Osteoblast (primary cell): Measurements from ENCODE around the gene PUM2. TPM values are rescaled to one million over a fixed set of nuclear protein-coding genes. Genes with fewer than 3 reads are reported as not detected.

Experiments
- DNase-seq: peaks from one replicate; pipeline ENCODE4 v3.0.0; 2011; ENCODE audit warnings: low spot score, mixed read lengths; ENCODE audit not compliant: insufficient read length; ENCODE audit errors: missing footprints
- H2AFZ ChIP-seq: 2 replicates; pipeline ENCODE4 v1.6.0; 2011; ENCODE audit warnings: mild to moderate bottlenecking, low read length
- H3K27ac ChIP-seq: 2 replicates; pipeline ENCODE4 v1.5.1; 2011; ENCODE audit warnings: mild to moderate bottlenecking, low read depth, low read length, moderate library complexity
- H3K27me3 ChIP-seq: 2 replicates; pipeline ENCODE4 v1.6.0; 2012; ENCODE audit warnings: mild to moderate bottlenecking, control low read depth, inconsistent platforms, low read length, moderate library complexity; ENCODE audit not compliant: insufficient read depth
- H3K36me3 ChIP-seq: 2 replicates; pipeline ENCODE4 v1.5.1; 2011; ENCODE audit warnings: mild to moderate bottlenecking, low read length, control low read depth, moderate library complexity; ENCODE audit not compliant: insufficient read depth
- H3K4me1 ChIP-seq: 2 replicates; pipeline ENCODE4 v1.5.1; 2011; ENCODE audit warnings: mild to moderate bottlenecking, low read length, control low read depth, moderate library complexity; ENCODE audit not compliant: insufficient read depth
- H3K4me2 ChIP-seq: 2 replicates; pipeline ENCODE4 v1.6.0; 2011; ENCODE audit warnings: mild to moderate bottlenecking, low read length; ENCODE audit not compliant: insufficient read depth
- H3K4me3 ChIP-seq: fragments of 200-600 bp; sonication (generic); 3 replicates; pipeline ENCODE4 v1.5.1; 2012; ENCODE audit warnings: mild to moderate bottlenecking, low read length, inconsistent platforms; ENCODE audit not compliant: insufficient read depth
- H3K79me2 ChIP-seq: 2 replicates; pipeline ENCODE4 v1.6.0; 2012; ENCODE audit warnings: mild to moderate bottlenecking, low read length, control low read depth, inconsistent platforms; ENCODE audit not compliant: insufficient read depth
- H3K9me3 ChIP-seq: 2 replicates; pipeline ENCODE4 v1.5.1; 2011; ENCODE audit warnings: low read depth, low read length, control low read depth
- H4K20me1 ChIP-seq: 2 replicates; pipeline ENCODE4 v1.6.0; 2012; ENCODE audit warnings: mild to moderate bottlenecking, low read length, control low read depth; ENCODE audit not compliant: insufficient read depth
- total RNA-seq: library from RNA; depleted of rRNA; stranded (reverse); fragments of >200 nt; gene quantifications from 2 replicates; pipeline ENCODE4 v1.2.3, GENCODE V29; 2012
- TF ChIP-seq, protein P1 (sequence below): IDR thresholded peaks from 2 replicates; pipeline ENCODE4 v1.5.1; 2011; ENCODE audit warnings: mild to moderate bottlenecking, low read depth, low read length, moderate library complexity; ENCODE audit errors: extremely low read depth

The PUM2 gene
- total RNA-seq, 1 donor: 45.2 TPM

DNA sequence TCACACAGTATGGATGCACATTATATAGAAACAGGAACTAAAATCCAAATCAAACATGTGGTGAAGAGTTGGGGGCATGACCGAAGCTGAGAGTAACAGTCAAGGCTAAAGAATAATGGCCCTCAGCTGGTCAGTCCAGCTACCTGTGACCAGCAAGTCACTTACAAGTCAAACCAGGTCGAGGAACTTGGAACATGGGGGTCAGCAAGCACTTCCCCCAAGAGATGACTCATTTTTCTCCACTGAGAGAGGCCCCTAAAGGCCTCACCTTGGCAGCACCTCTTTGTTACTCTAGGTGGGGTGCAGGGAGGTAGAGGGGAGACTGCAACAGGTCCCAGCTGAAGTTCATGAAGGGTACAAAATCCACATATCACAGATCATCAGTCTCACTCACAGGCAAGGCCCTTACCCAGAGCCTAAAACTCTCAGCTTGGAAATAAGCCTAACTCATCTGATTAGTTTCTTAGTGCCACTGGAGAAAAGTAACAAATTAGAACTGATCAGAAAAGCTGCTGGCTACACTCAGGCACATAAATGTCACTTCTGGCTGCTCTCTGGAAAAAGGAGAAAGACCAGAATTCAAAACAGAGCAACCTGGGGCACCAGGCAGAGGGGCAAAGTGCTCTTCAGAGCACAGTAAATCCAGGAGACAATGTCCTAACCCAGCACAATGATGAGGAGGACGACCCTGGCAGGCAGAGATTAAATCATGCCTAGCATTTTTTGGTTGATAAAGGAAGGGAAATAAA, 129.7 kb downstream of the PUM2 start:
- H3K79me2 ChIP-seq: no peaks in the 10 kb centered on the region
- peak overlapping the region; percentile 34 for H3K4me2 ChIP-seq
- H3K4me3 ChIP-seq: no peak overlapping the region
- TF ChIP-seq, protein P1, sequence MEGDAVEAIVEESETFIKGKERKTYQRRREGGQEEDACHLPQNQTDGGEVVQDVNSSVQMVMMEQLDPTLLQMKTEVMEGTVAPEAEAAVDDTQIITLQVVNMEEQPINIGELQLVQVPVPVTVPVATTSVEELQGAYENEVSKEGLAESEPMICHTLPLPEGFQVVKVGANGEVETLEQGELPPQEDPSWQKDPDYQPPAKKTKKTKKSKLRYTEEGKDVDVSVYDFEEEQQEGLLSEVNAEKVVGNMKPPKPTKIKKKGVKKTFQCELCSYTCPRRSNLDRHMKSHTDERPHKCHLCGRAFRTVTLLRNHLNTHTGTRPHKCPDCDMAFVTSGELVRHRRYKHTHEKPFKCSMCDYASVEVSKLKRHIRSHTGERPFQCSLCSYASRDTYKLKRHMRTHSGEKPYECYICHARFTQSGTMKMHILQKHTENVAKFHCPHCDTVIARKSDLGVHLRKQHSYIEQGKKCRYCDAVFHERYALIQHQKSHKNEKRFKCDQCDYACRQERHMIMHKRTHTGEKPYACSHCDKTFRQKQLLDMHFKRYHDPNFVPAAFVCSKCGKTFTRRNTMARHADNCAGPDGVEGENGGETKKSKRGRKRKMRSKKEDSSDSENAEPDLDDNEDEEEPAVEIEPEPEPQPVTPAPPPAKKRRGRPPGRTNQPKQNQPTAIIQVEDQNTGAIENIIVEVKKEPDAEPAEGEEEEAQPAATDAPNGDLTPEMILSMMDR: no peak
- H3K27ac ChIP-seq: no peak overlapping the region
- no peaks in the 10 kb centered on the region for H3K9me3 ChIP-seq
- no peak overlapping the region for H2AFZ ChIP-seq
- no peaks in the 10 kb centered on the region for H4K20me1 ChIP-seq
- no peaks in the 10 kb centered on the region for H3K27me3 ChIP-seq
- peak; percentile 79 for DNase-seq
- peaks cover 22% of the 10 kb centered on the region for H3K4me1 ChIP-seq
- no peaks in the 10 kb centered on the region for H3K36me3 ChIP-seq

DNA sequence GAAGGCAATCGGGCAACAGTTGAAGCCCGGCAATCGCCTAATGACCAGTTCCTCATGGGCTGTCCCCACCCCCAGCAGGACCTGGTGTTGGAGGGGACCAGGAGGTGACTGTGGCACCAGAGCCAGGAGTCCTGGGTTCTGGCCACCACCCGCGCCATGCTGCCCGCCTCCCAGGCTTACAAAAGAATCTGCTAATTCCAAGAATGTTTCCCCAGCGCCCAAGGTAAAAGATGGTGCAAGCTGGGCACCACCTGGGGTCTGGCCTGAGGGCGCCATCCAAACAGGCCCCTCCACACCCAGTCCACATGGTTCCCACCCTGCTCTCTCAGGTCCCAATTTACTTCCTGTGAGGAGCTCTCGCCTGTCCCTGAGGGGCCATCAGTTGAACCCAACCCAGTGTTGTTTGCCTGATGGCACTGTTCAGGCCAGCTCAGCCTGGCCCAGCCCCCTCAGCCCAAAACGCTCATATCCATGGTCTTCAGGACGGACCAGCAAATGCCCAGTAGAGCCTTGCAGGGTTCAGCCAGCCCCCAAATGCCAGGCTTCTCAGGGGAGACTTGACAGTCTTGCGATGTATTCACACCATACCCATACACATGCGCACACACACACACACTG, 130.8 kb downstream of the PUM2 start:
- no peaks in the 10 kb centered on the region for H3K36me3 ChIP-seq
- H3K4me2 ChIP-seq: no peak overlapping the region
- H3K27me3 ChIP-seq: no peaks in the 10 kb centered on the region
- H3K4me3 ChIP-seq: no peak overlapping the region
- peaks cover 22% of the 10 kb centered on the region for H3K4me1 ChIP-seq
- H2AFZ ChIP-seq: no peak overlapping the region
- DNase-seq: peak; percentile 65
- H4K20me1 ChIP-seq: no peaks in the 10 kb centered on the region
- no peaks in the 10 kb centered on the region for H3K79me2 ChIP-seq
- TF ChIP-seq, protein P1: no peak
- H3K27ac ChIP-seq: no peak overlapping the region
- no peaks in the 10 kb centered on the region for H3K9me3 ChIP-seq

DNA sequence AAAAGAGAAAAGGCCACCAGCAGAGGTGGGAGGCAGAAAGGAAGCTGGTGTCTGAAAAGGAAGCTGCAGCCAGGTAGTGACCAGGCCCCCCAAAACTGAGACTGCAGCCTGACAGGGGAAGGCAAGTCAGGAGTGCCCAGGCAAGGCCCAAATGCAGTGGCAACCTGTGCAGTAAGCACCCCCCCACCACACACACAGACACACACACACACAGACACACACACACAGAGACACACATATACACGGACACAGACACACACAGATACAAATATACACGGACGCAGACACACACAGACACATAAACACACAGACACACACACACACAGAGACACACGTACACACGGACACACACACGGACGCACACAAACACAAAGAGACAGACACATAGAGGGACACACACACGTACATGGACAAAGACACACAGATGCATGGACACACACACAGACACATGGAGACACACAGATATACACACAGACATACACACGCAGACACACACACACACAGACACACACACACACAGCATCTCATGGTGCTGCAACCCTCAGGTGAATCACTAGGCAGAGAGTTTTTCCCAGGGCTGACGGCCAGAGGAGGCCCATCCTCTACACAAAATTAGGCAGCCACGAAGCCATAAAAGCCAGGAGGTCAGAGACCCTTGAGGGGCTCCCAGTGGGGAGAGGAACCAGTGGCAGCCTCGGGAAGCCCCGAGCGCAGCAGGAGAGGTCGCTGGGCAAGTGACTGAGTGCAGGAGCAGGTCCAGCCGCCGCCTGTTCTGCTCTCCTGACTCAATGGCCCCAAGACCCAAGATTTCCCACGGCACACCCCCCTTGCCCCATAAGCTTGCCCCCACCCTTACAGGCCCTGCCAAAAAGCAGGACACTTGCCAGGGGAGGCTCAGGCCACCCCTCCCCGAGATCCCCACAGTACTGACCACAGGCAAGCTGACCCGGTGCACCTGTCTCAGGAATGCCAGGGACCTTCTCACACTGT, 132.0 kb downstream of the PUM2 start:
- Histone ChIP-seq H3K27ac (no peak overlapping the region), H3K79me2 (no peaks in the 10 kb centered on the region), H4K20me1 (no peaks in the 10 kb centered on the region), H3K4me1 (peaks cover 21% of the 10 kb centered on the region), H2AFZ (no peak overlapping the region), H3K4me2 (no peak overlapping the region), H3K27me3 (no peaks in the 10 kb centered on the region), H3K9me3 (no peaks in the 10 kb centered on the region), H3K36me3 (no peaks in the 10 kb centered on the region), H3K4me3 (no peak overlapping the region)
- DNase-seq: peak; percentile 58
- TF ChIP-seq, protein P1: no peak
